ENCODE data around the gene SUSD2.
A peak's percentile ranks its signal among the peaks of the same experiment; 100 is the strongest.

The SUSD2 gene

GRCh38 chr22:24154826-24155225 lies 26.5 kb upstream of the SUSD2 start:
- no peak overlapping the region for H3K4me3 ChIP-seq (ENCODE audit: low read length)

DNA sequence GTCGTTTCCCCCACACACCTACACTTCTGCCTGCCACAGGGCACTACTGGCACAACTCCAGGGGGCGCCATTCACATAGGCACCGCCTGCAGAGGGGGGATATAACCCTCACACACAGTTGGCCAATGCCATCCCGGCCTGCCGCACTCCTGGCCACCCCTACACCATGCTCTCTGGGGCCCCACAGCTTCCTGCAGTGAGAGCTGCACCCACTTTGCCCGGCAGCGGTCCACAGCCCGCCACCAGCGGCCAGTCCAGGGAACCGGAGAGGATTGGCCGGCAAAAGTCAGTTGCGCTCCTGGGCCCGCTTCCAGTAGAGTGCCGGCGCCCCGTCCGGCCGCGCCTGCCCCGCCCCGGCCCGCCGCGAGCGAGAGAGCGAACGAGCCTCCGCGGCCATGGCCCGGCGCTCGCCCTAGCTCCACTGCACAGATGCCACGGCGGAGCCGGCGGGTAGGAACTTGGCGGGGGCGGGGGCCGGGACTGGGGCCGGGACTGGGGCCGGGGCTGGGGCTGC lies 25.6 kb upstream of the SUSD2 start:
- peak; percentile 74 for DNase-seq (ENCODE audit: low read depth)
- TF ChIP-seq CTCF (conservative IDR thresholded peaks at IDR 0.05; ENCODE audit: low read length) = peak; percentile 49
- peak overlapping the region; percentile 84 for H3K4me3 ChIP-seq (ENCODE audit: low read length)

More at GRCh38 chr22:24154826-24155225, 26.5 kb upstream of the SUSD2 start:
- no peak for DNase-seq (ENCODE audit: low read depth)
- TF ChIP-seq CTCF (conservative IDR thresholded peaks at IDR 0.05; ENCODE audit: low read length) = no peak

- TF ChIP-seq CTCF (conservative IDR thresholded peaks at IDR 0.05; ENCODE audit: low read length) = no peak
- peak overlapping the region; percentile 84 for H3K4me3 ChIP-seq (ENCODE audit: low read length)
- peak; percentile 32 for DNase-seq (ENCODE audit: low read depth)
Observed at GRCh38 chr22:24156141-24156912, 25.0 kb upstream of the SUSD2 start.

GRCh38 chr22:24156913-24157821 lies 24.1 kb upstream of the SUSD2 start:
- TF ChIP-seq CTCF (conservative IDR thresholded peaks at IDR 0.05; ENCODE audit: low read length) = peak; percentile 81
- H3K4me3 ChIP-seq (ENCODE audit: low read length) = peak overlapping the region; percentile 84
- peak; percentile 71 for DNase-seq (ENCODE audit: low read depth)

- peak; percentile 25; the same call in 1 of the 2 replicates for TF ChIP-seq CTCF (conservative IDR thresholded peaks at IDR 0.05; ENCODE audit: low read length)
- DNase-seq (ENCODE audit: low read depth) = no peak
- H3K4me3 ChIP-seq (ENCODE audit: low read length) = no peak overlapping the region
Observed at GRCh38 chr22:24157822-24158135, 23.5 kb upstream of the SUSD2 start.

DNA sequence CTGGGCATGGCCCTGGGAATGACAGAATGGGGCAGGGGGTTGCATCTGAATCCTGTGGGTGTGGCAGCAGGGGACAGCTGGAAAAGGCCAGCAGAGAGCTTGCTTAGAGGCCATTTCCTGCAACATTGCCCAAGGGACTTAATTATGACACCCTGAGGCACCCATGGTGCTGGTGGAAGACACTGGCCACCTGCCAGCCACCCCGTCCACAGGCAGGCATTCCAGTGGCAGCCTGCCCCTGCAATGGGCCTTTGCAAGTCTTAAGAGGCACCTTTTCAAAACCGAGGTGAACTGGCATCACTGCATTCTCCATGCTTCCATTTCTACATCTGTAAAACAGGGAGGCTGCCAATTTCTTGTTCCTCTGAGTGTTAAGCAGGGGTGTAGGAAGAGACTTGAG lies 21.6 kb upstream of the SUSD2 start:
- DNase-seq (ENCODE audit: low read depth) = no peak
- H3K4me3 ChIP-seq (ENCODE audit: low read length) = no peak overlapping the region
- TF ChIP-seq CTCF (conservative IDR thresholded peaks at IDR 0.05; ENCODE audit: low read length) = no peak

Data from AG10803 (cell line).